ENCODE measurements around the gene CALML5.

Gene CALML5

GRCh38 chr10:5499493-5500140 is at the start of gene CALML5:
TSS of gene CALML5 (minus strand) at chr10:5499570. CDS start at chr10:5499438, 132 bp downstream.
- no peak for FAIRE-seq
- TF ChIP-seq POLR2A (IDR thresholded peaks at IDR 0.05; ENCODE audit: low read depth, low read length), result no peak
- no peak for DNase-seq (ENCODE audit: insufficient read length, low spot score)

GRCh38 chr10:5547931-5548660 is 48.7 kb upstream of the CALML5 start:
- DNase-seq (ENCODE audit: insufficient read length, low spot score) (no peak), FAIRE-seq (no peak)
- no peak for TF ChIP-seq POLR2A (IDR thresholded peaks at IDR 0.05; ENCODE audit: low read depth, low read length)

- DNase-seq (ENCODE audit: insufficient read length, low spot score), result no peak
- no peak for TF ChIP-seq POLR2A (IDR thresholded peaks at IDR 0.05; ENCODE audit: low read depth, low read length)
- FAIRE-seq, result no peak
These were observed 48.2 kb upstream of the CALML5 start for GRCh38 chr10:5547681-5547930.

GRCh38 chr10:5546891-5547680 is 47.7 kb upstream of the CALML5 start:
- FAIRE-seq (no peak), DNase-seq (ENCODE audit: insufficient read length, low spot score) (peak; percentile 45)
- TF ChIP-seq POLR2A (IDR thresholded peaks at IDR 0.05; ENCODE audit: low read depth, low read length), result no peak

- DNase-seq (ENCODE audit: insufficient read length, low spot score), result peak; percentile 44
- no peak for TF ChIP-seq POLR2A (IDR thresholded peaks at IDR 0.05; ENCODE audit: low read depth, low read length)
- no peak for FAIRE-seq
These were observed 46.7 kb upstream of the CALML5 start for GRCh38 chr10:5545778-5546710.

GRCh38 chr10:5545426-5545777 is 46.0 kb upstream of the CALML5 start:
- no peak for FAIRE-seq

DNA sequence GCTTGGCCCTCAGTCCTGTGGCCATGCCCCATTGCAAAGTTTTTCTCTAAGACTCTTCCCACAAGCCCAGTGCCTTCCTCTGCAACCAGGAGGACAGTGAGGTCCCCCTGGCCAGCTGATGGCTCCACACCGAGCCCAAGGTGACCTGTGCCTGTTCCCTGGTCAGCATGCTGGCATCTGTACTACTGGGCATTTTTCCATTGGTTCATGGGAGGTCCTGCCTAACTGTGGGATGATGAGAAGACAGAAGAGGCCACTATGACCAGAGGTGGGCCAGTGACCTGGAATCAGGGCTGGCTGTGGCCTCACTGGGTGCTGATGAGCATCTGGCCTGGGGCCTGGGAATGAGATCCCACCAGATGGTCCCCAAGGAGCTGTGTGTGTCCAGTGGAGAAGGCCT is 45.6 kb upstream of the CALML5 start:
- FAIRE-seq, result no peak
- TF ChIP-seq POLR2A (IDR thresholded peaks at IDR 0.05; ENCODE audit: low read depth, low read length), result no peak

More at GRCh38 chr10:5545426-5545777, 46.0 kb upstream of the CALML5 start:
- no peak for DNase-seq (ENCODE audit: insufficient read length, low spot score)
- no peak for TF ChIP-seq POLR2A (IDR thresholded peaks at IDR 0.05; ENCODE audit: low read depth, low read length)

DNA sequence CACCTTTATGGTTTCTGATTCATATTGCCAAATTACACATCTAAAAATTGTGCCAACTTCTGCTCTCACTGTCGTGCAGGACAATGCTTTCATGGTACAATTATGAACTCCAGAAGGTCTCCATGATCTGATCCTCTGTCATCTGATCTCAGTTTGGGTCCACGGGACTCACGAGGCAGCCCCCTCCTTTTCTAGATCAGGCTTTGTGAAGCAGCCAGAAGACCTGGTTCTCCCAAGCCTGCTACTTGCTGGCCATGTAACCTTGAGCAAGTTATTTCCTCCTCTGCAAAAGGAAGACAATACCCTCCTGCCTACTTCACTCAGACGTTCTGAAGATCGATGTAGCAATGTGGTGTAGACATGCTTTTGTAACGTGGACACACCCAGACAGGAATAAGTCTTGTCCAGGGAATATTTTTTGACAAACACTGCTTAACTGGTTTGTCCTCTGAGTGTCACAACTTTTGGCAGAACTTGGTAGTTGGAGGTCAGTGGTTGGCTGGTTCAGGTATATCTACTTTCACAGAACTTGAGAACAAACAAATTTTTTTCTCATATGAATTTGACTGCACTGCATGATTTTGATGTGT is 44.9 kb upstream of the CALML5 start:
- no peak for TF ChIP-seq POLR2A (IDR thresholded peaks at IDR 0.05; ENCODE audit: low read depth, low read length)
- FAIRE-seq (no peak), DNase-seq (ENCODE audit: insufficient read length, low spot score) (no peak)

More for the DNA sequence above, 45.6 kb upstream of the CALML5 start:
- DNase-seq (ENCODE audit: insufficient read length, low spot score), result no peak

GRCh38 chr10:5543623-5544022 is 44.3 kb upstream of the CALML5 start:
- no peak for TF ChIP-seq POLR2A (IDR thresholded peaks at IDR 0.05; ENCODE audit: low read depth, low read length)
- no peak for FAIRE-seq
- no peak for DNase-seq (ENCODE audit: insufficient read length, low spot score)

- no peak for TF ChIP-seq POLR2A (IDR thresholded peaks at IDR 0.05; ENCODE audit: low read depth, low read length)
- DNase-seq (ENCODE audit: insufficient read length, low spot score) (no peak), FAIRE-seq (no peak)
These were observed 42.7 kb upstream of the CALML5 start for GRCh38 chr10:5542100-5542499.

GRCh38 chr10:5540891-5541290 is 41.5 kb upstream of the CALML5 start:
- FAIRE-seq, result no peak
- no peak for TF ChIP-seq POLR2A (IDR thresholded peaks at IDR 0.05; ENCODE audit: low read depth, low read length)
- no peak for DNase-seq (ENCODE audit: insufficient read length, low spot score)

- FAIRE-seq (no peak), DNase-seq (ENCODE audit: insufficient read length, low spot score) (no peak)
- no peak for TF ChIP-seq POLR2A (IDR thresholded peaks at IDR 0.05; ENCODE audit: low read depth, low read length)
These were observed 40.7 kb upstream of the CALML5 start for GRCh38 chr10:5540080-5540479.

- TF ChIP-seq POLR2A (IDR thresholded peaks at IDR 0.05; ENCODE audit: low read depth, low read length), result no peak
- no peak for FAIRE-seq
- DNase-seq (ENCODE audit: insufficient read length, low spot score), result no peak
These were observed 39.7 kb upstream of the CALML5 start for GRCh38 chr10:5538892-5539651.

Measured in H54 (cell line).